HepG2 (cell line): ENCODE data around the gene VMO1. TPM values are rescaled to one million over a fixed set of nuclear protein-coding genes. Genes with fewer than 3 reads are reported as not detected.

Source experiments
- AGO1 ChIP-seq: fragments of 200-400 bp; formaldehyde crosslinking; IDR thresholded peaks from 2 replicates; pipeline ENCODE4 v1.6.1; 2017; ENCODE audit warnings: mild to moderate bottlenecking, low read depth, low read length, moderate library complexity; ENCODE audit not compliant: poor library complexity, severe bottlenecking
- BRD4 ChIP-seq: sonication (generic); formaldehyde crosslinking; IDR thresholded peaks from 2 replicates; pipeline ENCODE4 v1.4.0; 2020; ENCODE audit warnings: missing genetic modification reagents
- CHD4 ChIP-seq: fragments of 200-600 bp; sonication (generic); IDR thresholded peaks from 2 replicates; pipeline ENCODE4 v1.7.0; 2017; ENCODE audit warnings: mild to moderate bottlenecking, low read length, borderline replicate concordance
- DNMT3B ChIP-seq: conservative IDR thresholded peaks from 2 replicates; pipeline ENCODE4 v1.6.1; 2016; ENCODE audit warnings: missing biosample characterization, control low read depth
- E2F5 ChIP-seq: sonication (generic); formaldehyde crosslinking; conservative IDR thresholded peaks from 2 replicates; pipeline ENCODE4 v1.4.0; 2020; ENCODE audit warnings: missing genetic modification reagents
- ERF ChIP-seq: IDR thresholded peaks from 2 replicates; pipeline ENCODE4 v1.6.1; 2018; ENCODE audit warnings: missing biosample characterization, missing genetic modification reagents
- JUN ChIP-seq: sonication (generic); formaldehyde crosslinking; IDR thresholded peaks from 2 replicates; pipeline ENCODE4 v1.4.0; 2020; ENCODE audit warnings: mild to moderate bottlenecking, missing genetic modification reagents
- JUND ChIP-seq: sonication (generic); formaldehyde crosslinking; IDR thresholded peaks from 2 replicates; pipeline ENCODE4 v1.8.0; 2022; ENCODE audit warnings: mild to moderate bottlenecking, missing genetic modification reagents
- KLF12 ChIP-seq: sonication (generic); formaldehyde crosslinking; IDR thresholded peaks from 2 replicates; pipeline ENCODE4 v1.4.0; 2020; ENCODE audit warnings: missing genetic modification reagents, borderline replicate concordance
- MED1 ChIP-seq: sonication (generic); formaldehyde crosslinking; IDR thresholded peaks from 2 replicates; pipeline ENCODE4 v1.4.0; 2020; ENCODE audit warnings: missing genetic modification reagents
- MLLT10 ChIP-seq: sonication (generic); formaldehyde crosslinking; IDR thresholded peaks from 2 replicates; pipeline ENCODE4 v1.4.0; 2020; ENCODE audit warnings: missing genetic modification reagents
- NFE2L2 ChIP-seq: fragments of 150-350 bp; IDR thresholded peaks from 2 replicates; pipeline ENCODE4 v1.6.1; 2014; ENCODE audit warnings: low read length
- NFRKB ChIP-seq: fragments of 450-650 bp; IDR thresholded peaks from 2 replicates; pipeline ENCODE4 v1.6.1; 2017
- RFXANK ChIP-seq: IDR thresholded peaks from 2 replicates; pipeline ENCODE4 v1.6.1; 2016
- SETDB1 ChIP-seq: sonication (generic); formaldehyde crosslinking; IDR thresholded peaks from 2 replicates; pipeline ENCODE4 v1.5.1; 2020; ENCODE audit warnings: missing genetic modification reagents, mild to moderate bottlenecking, borderline replicate concordance
- SP140L ChIP-seq: sonication (generic); formaldehyde crosslinking; IDR thresholded peaks from 2 replicates; pipeline ENCODE4 v1.4.0; 2020; ENCODE audit warnings: missing genetic modification reagents, borderline replicate concordance
- TFDP2 ChIP-seq: sonication (generic); formaldehyde crosslinking; IDR thresholded peaks from 2 replicates; pipeline ENCODE4 v1.4.0; 2020; ENCODE audit warnings: missing genetic modification reagents
- TFE3 ChIP-seq: IDR thresholded peaks from 2 replicates; pipeline ENCODE4 v1.6.1; 2016
- TRIM24 ChIP-seq: sonication (generic); formaldehyde crosslinking; IDR thresholded peaks from 2 replicates; pipeline ENCODE4 v1.8.0; 2022; ENCODE audit warnings: mild to moderate bottlenecking, missing genetic modification reagents
- XRCC5 ChIP-seq: fragments of 200-400 bp; formaldehyde crosslinking; optimal IDR thresholded peaks from 2 replicates; pipeline ENCODE3; 2017; ENCODE audit warnings: mild to moderate bottlenecking, low read length
- ZBTB20 ChIP-seq: sonication (generic); formaldehyde crosslinking; IDR thresholded peaks from 2 replicates; pipeline ENCODE4 v1.8.1; 2023; ENCODE audit warnings: missing genetic modification reagents, low read depth, mild to moderate bottlenecking, borderline replicate concordance
- ZBTB38 ChIP-seq: sonication (generic); formaldehyde crosslinking; IDR thresholded peaks from 2 replicates; pipeline ENCODE4 v1.5.1; 2020; ENCODE audit warnings: mild to moderate bottlenecking, missing genetic modification reagents
- ZFP37 ChIP-seq: sonication (generic); formaldehyde crosslinking; IDR thresholded peaks from 2 replicates; pipeline ENCODE4 v1.4.0; 2020; ENCODE audit warnings: missing genetic modification reagents, borderline replicate concordance
- ZNF605 ChIP-seq: sonication (generic); formaldehyde crosslinking; IDR thresholded peaks from 2 replicates; pipeline ENCODE4 v1.8.0; 2022; ENCODE audit warnings: mild to moderate bottlenecking, missing genetic modification reagents
- ZNF619 ChIP-seq: sonication (generic); formaldehyde crosslinking; IDR thresholded peaks from 2 replicates; pipeline ENCODE4 v1.4.0; 2020; ENCODE audit warnings: mild to moderate bottlenecking, missing genetic modification reagents
- ZNF660 ChIP-seq: sonication (generic); formaldehyde crosslinking; IDR thresholded peaks from 2 replicates; pipeline ENCODE4 v1.5.1; 2020; ENCODE audit warnings: mild to moderate bottlenecking, low read depth, missing genetic modification reagents, borderline replicate concordance
- ZNF709 ChIP-seq: sonication (generic); formaldehyde crosslinking; IDR thresholded peaks from 2 replicates; pipeline ENCODE4 v1.5.0; 2020; ENCODE audit warnings: mild to moderate bottlenecking, missing genetic modification reagents
- ZNF780A ChIP-seq: sonication (generic); formaldehyde crosslinking; IDR thresholded peaks from 2 replicates; pipeline ENCODE4 v1.8.0; 2022; ENCODE audit warnings: mild to moderate bottlenecking, missing genetic modification reagents, moderate library complexity
- ZNF790 ChIP-seq: sonication (generic); formaldehyde crosslinking; IDR thresholded peaks from 2 replicates; pipeline ENCODE4 v1.8.0; 2022; ENCODE audit warnings: missing genetic modification reagents, mild to moderate bottlenecking, borderline replicate concordance
- polyA plus RNA-seq, 8 experiments: library from polyadenylated mRNA; depleted of rRNA in 3 of 8; stranded (reverse) in 7 of 8; unstranded in 1 of 8; fragments of >200 nt; fragmentation: Illumina TruSeq in 4 of 8; extraction: Trizol in 4 of 8; gene quantifications; 2 replicates each; pipeline versions ENCODE4 v1.2.1 to v1.2.3, GENCODE V29; 2011 to 2016; ENCODE audit warnings: low read depth in 4 of 8, missing spikeins in 1 of 8, mixed read lengths in 1 of 8; ENCODE audit not compliant: insufficient read depth in 1 of 8
- total RNA-seq, 5 experiments: library from RNA; depleted of rRNA; stranded (reverse); fragments of >200 nt; fragmentation: Illumina TruSeq; extraction: Trizol; gene quantifications; 2 replicates each; pipeline ENCODE4 v1.2.3, GENCODE V29; 2016; ENCODE audit warnings: low read depth in 1 of 5
- TF ChIP-seq, protein P1 (sequence below): sonication (generic); formaldehyde crosslinking; IDR thresholded peaks from 2 replicates; pipeline ENCODE4 v1.8.0; 2022; ENCODE audit warnings: low read depth, missing genetic modification reagents

The VMO1 gene
- total and polyA plus RNA-seq, 2 of the 13 experiments (the other 11 are each of a cell fraction or from before 2014, with no cell fraction given), result not detected

DNA sequence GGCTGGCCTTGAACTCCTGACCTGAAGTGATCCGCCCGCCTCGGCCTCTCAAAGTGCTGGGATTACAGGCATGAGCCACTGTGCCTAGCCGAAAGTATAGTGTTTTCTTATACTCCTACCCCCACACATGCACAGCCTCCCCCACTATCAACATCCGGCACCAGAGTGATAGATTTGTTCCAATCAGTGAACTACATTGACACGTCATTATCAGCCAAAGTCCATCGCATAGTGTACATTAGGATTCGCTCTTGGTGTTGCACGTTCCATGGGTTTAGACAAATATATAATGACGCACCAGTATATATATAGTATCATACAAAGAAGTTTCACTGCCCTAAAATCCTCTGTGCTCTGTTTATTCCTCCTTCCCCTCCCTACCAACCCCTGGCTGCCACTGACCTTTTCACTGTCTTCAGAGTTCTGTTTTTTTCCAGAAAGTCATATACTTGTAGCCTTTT lies 26.4 kb downstream of the VMO1 start (continued):
- no peak for TF ChIP-seq E2F5 (CRISPR knock-in tag)
- TF ChIP-seq RFXANK (CRISPR knock-in tag), result peak; percentile 79; the same call in 1 of the 2 replicates
- no peak for TF ChIP-seq ZNF790 (CRISPR knock-in tag)
- no peak for TF ChIP-seq SETDB1 (CRISPR knock-in tag)
- no peak for TF ChIP-seq AGO1
- no peak for TF ChIP-seq XRCC5
- TF ChIP-seq NFRKB, result no peak
- TF ChIP-seq TFDP2 (CRISPR knock-in tag), result peak; percentile 28; the same call in 1 of the 2 replicates
- TF ChIP-seq NFE2L2, result no peak
- no peak for TF ChIP-seq ZNF619 (CRISPR knock-in tag)
- peak; percentile 79 for TF ChIP-seq ERF (CRISPR knock-in tag)
- TF ChIP-seq ZNF605, result no peak
- TF ChIP-seq, protein P1, sequence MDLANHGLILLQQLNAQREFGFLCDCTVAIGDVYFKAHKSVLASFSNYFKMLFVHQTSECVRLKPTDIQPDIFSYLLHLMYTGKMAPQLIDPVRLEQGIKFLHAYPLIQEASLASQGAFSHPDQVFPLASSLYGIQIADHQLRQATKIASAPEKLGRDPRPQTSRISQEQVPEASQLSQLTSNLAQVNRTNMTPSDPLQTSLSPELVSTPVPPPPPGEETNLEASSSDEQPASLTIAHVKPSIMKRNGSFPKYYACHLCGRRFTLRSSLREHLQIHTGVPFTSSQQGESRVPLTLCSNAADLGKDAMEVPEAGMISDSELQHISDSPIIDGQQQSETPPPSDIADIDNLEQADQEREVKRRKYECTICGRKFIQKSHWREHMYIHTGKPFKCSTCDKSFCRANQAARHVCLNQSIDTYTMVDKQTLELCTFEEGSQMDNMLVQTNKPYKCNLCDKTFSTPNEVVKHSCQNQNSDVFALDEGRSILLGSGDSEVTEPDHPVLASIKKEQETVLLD (CRISPR knock-in tag), result no peak
- no peak for TF ChIP-seq KLF12 (CRISPR knock-in tag)
- peak; percentile 99 for TF ChIP-seq MED1 (CRISPR knock-in tag)
- no peak for TF ChIP-seq SP140L (CRISPR knock-in tag)
- no peak for TF ChIP-seq ZNF780A (CRISPR knock-in tag)
- no peak for TF ChIP-seq ZNF709 (CRISPR knock-in tag)
- peak; percentile 100 for TF ChIP-seq ZBTB20 (CRISPR knock-in tag)
- TF ChIP-seq JUN (CRISPR knock-in tag), result peak; percentile 96
- TF ChIP-seq JUND (CRISPR knock-in tag), result peak; percentile 88
- TF ChIP-seq ZNF660 (CRISPR knock-in tag), result no peak
- no peak for TF ChIP-seq TRIM24 (CRISPR knock-in tag)
- TF ChIP-seq ZBTB38 (CRISPR knock-in tag), result peak; percentile 45; the same call in 1 of the 2 replicates
- no peak for TF ChIP-seq CHD4
- no peak for TF ChIP-seq MLLT10
- peak; percentile 37 for TF ChIP-seq TFE3 (CRISPR knock-in tag)
- no peak for TF ChIP-seq ZFP37 (CRISPR knock-in tag)
- 0 out of 2 replicates have a peak, but pooled peaks have one; percentile 41 for TF ChIP-seq BRD4
- 0 out of 2 replicates have a peak, but pooled peaks have one; percentile 30 for TF ChIP-seq DNMT3B (CRISPR knock-in tag)
